Kidney epithelial cell (primary cell): ENCODE measurements around the gene DST. TPM values are rescaled to one million over a fixed set of nuclear protein-coding genes. Genes with fewer than 3 reads are reported as not detected.

Experiments
- DNase-seq: peaks from one replicate; pipeline ENCODE4 v3.0.0-alpha.2; 2010; ENCODE audit warnings: low read depth
- H3K27me3 ChIP-seq: 2 replicates; pipeline ENCODE4 v1.6.0; 2011; ENCODE audit warnings: low read length; ENCODE audit not compliant: control insufficient read depth, insufficient read depth
- H3K36me3 ChIP-seq: 2 replicates; pipeline ENCODE4 v1.5.1; 2011; ENCODE audit warnings: low read length; ENCODE audit not compliant: control insufficient read depth, insufficient read depth
- H3K4me3 ChIP-seq: 2 replicates; pipeline ENCODE4 v1.5.1; 2011; ENCODE audit warnings: low read depth, mild to moderate bottlenecking, control low read depth, low read length
- CTCF ChIP-seq: IDR thresholded peaks from 2 replicates; pipeline ENCODE4 v1.5.1; 2011; ENCODE audit warnings: mild to moderate bottlenecking, moderate library complexity, low read length, control low read depth, inconsistent platforms; ENCODE audit not compliant: insufficient read depth, poor library complexity, severe bottlenecking
- total RNA-seq: library from RNA; depleted of rRNA; stranded (reverse); fragments of >200 nt; gene quantifications from 2 replicates; pipeline ENCODE4 v1.2.3, GENCODE V29; 2015

Gene DST
- total RNA-seq, 1 donor from 2014 or later: 91.3 TPM

DNA sequence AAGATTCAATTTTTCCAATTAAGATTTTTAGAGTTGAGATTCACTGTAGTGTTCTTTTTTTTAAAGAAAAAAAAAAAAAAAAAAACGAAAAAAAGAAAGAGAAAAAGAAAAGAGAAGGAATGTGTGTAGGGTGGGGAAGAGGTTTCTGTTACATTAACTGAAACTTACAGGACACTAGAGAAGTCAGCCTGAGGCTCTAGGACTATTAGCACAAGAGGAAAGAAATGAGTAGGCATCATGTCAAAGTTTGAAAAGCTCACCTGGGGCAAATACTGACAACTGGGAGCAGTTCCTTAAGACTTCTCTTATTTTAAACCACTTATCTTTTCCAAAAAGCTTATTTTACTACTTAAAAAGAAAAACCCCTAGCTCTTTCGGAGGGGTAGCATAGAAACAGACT lies 185.9 kb downstream of the DST start:
- TF ChIP-seq CTCF: no peak
- Histone ChIP-seq H3K27me3 (no peaks in the 10 kb centered on the region), H3K36me3 (no peaks in the 10 kb centered on the region), H3K4me3 (no peak overlapping the region)
- DNase-seq: no peak

GRCh38 chr6:56450882-56451739 lies 191.6 kb downstream of the DST start:
- Histone ChIP-seq H3K4me3 (no peak overlapping the region), H3K36me3 (no peaks in the 10 kb centered on the region), H3K27me3 (no peaks in the 10 kb centered on the region)
- no peak for TF ChIP-seq CTCF
- no peak for DNase-seq

DNA sequence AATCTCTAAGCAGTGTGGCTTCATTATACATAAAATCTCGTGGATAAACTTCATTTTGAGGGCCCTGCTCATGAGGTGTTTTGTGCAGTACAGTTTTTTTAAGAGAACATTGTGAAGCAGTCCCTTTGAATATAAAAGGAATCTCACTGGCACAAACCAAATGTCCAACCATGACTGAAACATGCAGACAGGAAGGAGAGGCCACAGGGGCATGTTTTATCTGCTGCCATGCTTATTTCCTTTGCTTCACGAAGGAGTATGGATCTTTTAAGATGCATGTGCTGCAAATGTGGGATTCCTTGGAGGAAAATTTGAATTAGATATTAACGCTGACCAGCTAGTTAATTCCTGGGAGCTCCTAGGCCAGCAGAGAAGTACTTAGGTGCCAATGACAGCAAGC lies 192.3 kb downstream of the DST start:
- TF ChIP-seq CTCF: no peak
- Histone ChIP-seq H3K36me3 (no peaks in the 10 kb centered on the region), H3K4me3 (no peak overlapping the region), H3K27me3 (no peaks in the 10 kb centered on the region)
- DNase-seq: no peak

DNA sequence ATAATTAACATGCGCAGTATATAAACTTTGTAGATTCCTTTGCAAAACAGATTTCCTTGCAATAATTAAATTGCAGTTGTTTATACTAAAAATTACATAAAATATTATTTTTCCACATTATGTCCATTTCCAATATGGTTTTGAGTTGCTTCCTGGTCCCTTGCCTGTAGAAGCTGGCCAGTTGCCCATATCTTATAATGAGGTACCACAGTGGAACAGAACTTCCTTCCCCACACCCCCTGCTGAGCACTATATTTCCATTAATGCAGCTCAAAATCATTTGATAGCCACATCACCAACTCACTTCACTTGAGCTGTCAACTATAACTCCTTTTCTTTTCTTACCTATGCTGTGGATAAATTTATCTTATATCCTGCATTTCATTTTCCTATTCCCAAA lies 194.6 kb downstream of the DST start:
- Histone ChIP-seq H3K4me3 (no peak overlapping the region), H3K27me3 (no peaks in the 10 kb centered on the region), H3K36me3 (no peaks in the 10 kb centered on the region)
- DNase-seq: no peak
- no peak for TF ChIP-seq CTCF

DNA sequence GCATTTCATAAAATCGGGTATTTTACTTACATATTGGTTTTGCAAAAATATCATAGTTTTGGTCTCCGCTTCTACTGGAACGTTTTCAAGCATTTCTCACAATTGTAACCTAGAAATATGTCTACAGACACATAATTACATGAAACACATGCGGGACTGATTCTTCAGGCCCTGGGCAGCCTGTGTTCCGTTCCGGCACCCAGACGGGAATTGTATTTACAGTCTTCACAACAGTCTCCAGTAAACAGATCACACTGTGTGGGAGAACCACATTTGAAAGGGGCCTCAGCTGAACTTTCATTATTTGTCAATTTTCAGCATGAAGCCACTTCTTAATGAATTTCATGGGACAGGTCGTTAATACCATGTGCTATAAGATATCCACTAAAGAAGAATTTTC lies 196.9 kb downstream of the DST start:
- Histone ChIP-seq H3K27me3 (no peaks in the 10 kb centered on the region), H3K36me3 (no peaks in the 10 kb centered on the region), H3K4me3 (no peak overlapping the region)
- no peak for TF ChIP-seq CTCF
- DNase-seq: no peak

- DNase-seq: no peak
- no peaks in the 10 kb centered on the region for H3K36me3 ChIP-seq
- TF ChIP-seq CTCF: no peak
- no peaks in the 10 kb centered on the region for H3K27me3 ChIP-seq
- no peak overlapping the region for H3K4me3 ChIP-seq
Measured at GRCh38 chr6:56444855-56445254, 197.8 kb downstream of the DST start.
